Lung (tissue), 12 donors: ENCODE results near the gene RHOT2. TPM values are rescaled to one million over a fixed set of nuclear protein-coding genes. Genes with fewer than 3 reads are reported as not detected.

Experiments
- ATAC-seq: fragments of 200-7000 bp; cut with Tn5 transposase; one replicate; pipeline ENCODE4 v1.9.1; 2020; ENCODE audit warnings: moderate number of reproducible peaks; ENCODE audit not compliant: insufficient read depth, low FRiP score
- DNase-seq, 3 donors: peaks; one replicate each; pipeline ENCODE4 v3.0.0-alpha.2; 2013 to 2017
- H3K27ac ChIP-seq, 2 donors: one replicate each; pipeline ENCODE4 v1.5.1; 2013; ENCODE audit warnings: mild to moderate bottlenecking in 2 of 2, moderate library complexity in 2 of 2, control low read depth in 1 of 2, inconsistent platforms in 1 of 2, low read depth in 1 of 2, low read length in 1 of 2
- H3K27me3 ChIP-seq, 3 donors: one replicate each; pipeline ENCODE4 v1.5.1; 2013; ENCODE audit warnings: low read length in 2 of 3; ENCODE audit not compliant: control insufficient read depth in 3 of 3, insufficient read depth in 3 of 3
- H3K36me3 ChIP-seq, 4 donors: one replicate each; pipeline ENCODE4 v1.5.1; 2013; ENCODE audit warnings: low read length in 4 of 4, mild to moderate bottlenecking in 1 of 4, moderate library complexity in 1 of 4; ENCODE audit not compliant: control insufficient read depth in 4 of 4, insufficient read depth in 4 of 4
- H3K4me1 ChIP-seq, 5 donors: one replicate each; pipeline ENCODE4 v1.5.1; 2013; ENCODE audit warnings: low read length in 5 of 5, mild to moderate bottlenecking in 2 of 5, moderate library complexity in 1 of 5; ENCODE audit not compliant: control insufficient read depth in 5 of 5, insufficient read depth in 5 of 5
- H3K4me3 ChIP-seq: one replicate; pipeline ENCODE4 v1.5.1; 2013; ENCODE audit warnings: mild to moderate bottlenecking, control low read depth, moderate library complexity
- H3K9ac ChIP-seq, 2 donors: one replicate each; pipeline ENCODE4 v1.5.1; 2013; ENCODE audit warnings: low read length in 2 of 2, control low read depth in 1 of 2; ENCODE audit not compliant: insufficient read depth in 1 of 2
- H3K9me3 ChIP-seq, 4 donors: one replicate each; pipeline ENCODE4 v1.5.1; 2013; ENCODE audit warnings: low read length in 3 of 4, mild to moderate bottlenecking in 1 of 4, moderate library complexity in 1 of 4; ENCODE audit not compliant: control insufficient read depth in 4 of 4, insufficient read depth in 3 of 4
- WGBS, 2 donors: extraction: QIAGEN DNeasy Blood & Tissue Kit; methylation state at CpG; one replicate each; pipeline ENCODE4 v1.1.7; 2013; 5-methylcytosine and 5-hydroxymethylcytosine counted together
- polyA plus RNA-seq, 2 donors: library from polyadenylated mRNA; stranded (reverse); fragments of 200-250 nt; gene quantifications; one replicate each; pipeline ENCODE4 v1.2.1, GENCODE V29; 2013
- total RNA-seq, 2 donors: library from RNA; depleted of rRNA in 1 of 2; stranded (reverse); fragments of >200 nt in 1 of 2; gene quantifications; one replicate each; pipeline ENCODE4 v1.2.1, GENCODE V29; 2014 to 2021
- TF ChIP-seq, protein P1 (sequence below): IDR thresholded peaks from 2 replicates; pipeline ENCODE4 v1.5.1; 2012; ENCODE audit warnings: mild to moderate bottlenecking; ENCODE audit errors: control extremely low read depth, extremely low read depth
- donor health status: control.
- donor health status: control.
- donor health status: Bipolar disorder and iron deficiency.
- donor health status: healthy.
- donor health status: DM: yes; HTN: yes; CAD: no.

Gene RHOT2
- total and polyA plus RNA-seq, 4 donors: 40.5 to 121 (median 115) TPM

DNA sequence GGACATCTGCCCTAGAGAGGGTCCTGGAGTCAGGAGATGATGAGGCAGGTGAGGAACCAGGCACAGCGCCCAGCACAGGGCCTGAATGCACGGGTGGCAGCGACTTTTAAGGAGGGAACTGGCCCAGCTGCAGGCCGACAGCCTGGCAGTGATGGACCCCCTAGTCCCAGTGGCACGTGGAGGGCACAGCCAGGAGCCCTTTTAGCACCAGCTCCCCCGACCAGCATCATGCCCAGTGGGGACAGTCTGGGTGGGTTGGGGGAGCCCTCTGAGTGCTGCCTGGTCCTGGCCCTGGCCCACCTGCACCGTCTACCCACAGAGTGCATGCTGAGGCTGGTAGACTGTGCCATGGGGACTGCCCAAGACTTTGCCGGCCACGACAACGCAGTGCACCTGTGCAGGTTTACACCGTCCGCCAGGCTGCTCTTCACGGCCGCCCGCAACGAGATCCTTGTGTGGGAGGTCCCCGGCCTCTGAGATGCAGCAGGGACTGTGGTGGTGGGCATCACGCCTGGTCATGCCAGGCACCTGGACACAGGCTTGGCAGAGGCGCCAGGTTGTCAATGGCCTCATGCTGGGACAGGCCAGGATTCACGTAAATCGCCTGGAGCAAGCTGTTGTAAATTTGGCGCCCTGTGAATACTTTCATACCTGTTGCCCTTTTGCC is 686 bp upstream of the RHOT2 start:
- WGBS, 2 donors: 88 to 90% methylated on average over 22 of the region's 22 CpGs
- DNase-seq (no peak), ATAC-seq (no peak)
- Histone ChIP-seq H3K27me3 (no peaks in the 10 kb centered on the region), H3K36me3 (peaks cover 2 to 29% (median 12%) of the 10 kb centered on the region in 4 donors), H3K9ac (no peak overlapping the region), H3K9me3 (no peaks in the 10 kb centered on the region), H3K4me1 (peaks cover 0 to 15% (median 3%) of the 10 kb centered on the region in 5 donors), H3K4me3 (no peak overlapping the region), H3K27ac (no peak overlapping the region)
- TF ChIP-seq, protein P1, sequence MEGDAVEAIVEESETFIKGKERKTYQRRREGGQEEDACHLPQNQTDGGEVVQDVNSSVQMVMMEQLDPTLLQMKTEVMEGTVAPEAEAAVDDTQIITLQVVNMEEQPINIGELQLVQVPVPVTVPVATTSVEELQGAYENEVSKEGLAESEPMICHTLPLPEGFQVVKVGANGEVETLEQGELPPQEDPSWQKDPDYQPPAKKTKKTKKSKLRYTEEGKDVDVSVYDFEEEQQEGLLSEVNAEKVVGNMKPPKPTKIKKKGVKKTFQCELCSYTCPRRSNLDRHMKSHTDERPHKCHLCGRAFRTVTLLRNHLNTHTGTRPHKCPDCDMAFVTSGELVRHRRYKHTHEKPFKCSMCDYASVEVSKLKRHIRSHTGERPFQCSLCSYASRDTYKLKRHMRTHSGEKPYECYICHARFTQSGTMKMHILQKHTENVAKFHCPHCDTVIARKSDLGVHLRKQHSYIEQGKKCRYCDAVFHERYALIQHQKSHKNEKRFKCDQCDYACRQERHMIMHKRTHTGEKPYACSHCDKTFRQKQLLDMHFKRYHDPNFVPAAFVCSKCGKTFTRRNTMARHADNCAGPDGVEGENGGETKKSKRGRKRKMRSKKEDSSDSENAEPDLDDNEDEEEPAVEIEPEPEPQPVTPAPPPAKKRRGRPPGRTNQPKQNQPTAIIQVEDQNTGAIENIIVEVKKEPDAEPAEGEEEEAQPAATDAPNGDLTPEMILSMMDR: no peak

DNA sequence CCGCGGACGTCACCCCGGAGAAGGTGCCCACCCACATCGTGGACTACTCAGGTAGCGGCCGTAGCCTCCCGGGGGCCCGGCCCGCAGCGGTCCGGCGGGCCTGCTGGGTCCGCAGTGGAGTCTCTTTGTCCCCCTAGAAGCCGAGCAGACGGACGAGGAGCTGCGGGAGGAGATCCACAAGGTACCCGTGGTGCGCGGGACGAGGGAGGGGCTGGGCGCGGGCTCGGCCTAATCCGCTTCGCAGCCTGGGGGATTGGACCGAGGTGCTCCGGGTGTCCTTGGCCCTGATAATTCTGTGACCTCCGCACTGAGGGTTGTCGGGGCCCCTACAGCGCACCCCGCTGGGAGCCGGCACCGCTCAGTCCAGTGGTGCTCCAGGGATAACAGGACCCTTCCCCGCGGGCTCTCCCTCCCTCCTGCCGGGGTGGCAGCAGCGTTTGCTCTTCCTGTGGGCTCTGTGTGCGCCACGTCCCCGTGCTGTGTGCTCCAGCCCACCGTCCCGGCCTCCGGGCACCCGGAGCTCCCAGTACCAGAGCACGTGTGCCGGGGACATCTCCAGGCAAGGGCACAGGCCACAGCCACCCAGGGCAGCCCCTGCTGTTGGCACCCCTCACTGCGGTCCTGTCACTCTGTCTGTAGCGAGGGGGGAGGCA is 713 bp downstream of the RHOT2 start:
- 8 to 10% methylated on average over 41 to 50 of the region's 50 CpGs for WGBS, 2 donors
- peaks cover 2 to 43% (median 19%) of the 10 kb centered on the region in 4 donors for H3K36me3 ChIP-seq
- H3K27me3 ChIP-seq: no peaks in the 10 kb centered on the region
- peak overlapping the region; percentile 79 for H3K4me3 ChIP-seq
- peaks cover 0 to 15% (median 3%) of the 10 kb centered on the region in 5 donors for H3K4me1 ChIP-seq
- H3K9me3 ChIP-seq: peaks cover 0 to 4% (median 0%) of the 10 kb centered on the region in 4 donors
- peak overlapping the region; percentile 75 to 84 for H3K27ac ChIP-seq
- TF ChIP-seq, protein P1: no peak
- no peak overlapping the region for H3K9ac ChIP-seq
- DNase-seq (no peak), ATAC-seq (peak; percentile 8)

DNA sequence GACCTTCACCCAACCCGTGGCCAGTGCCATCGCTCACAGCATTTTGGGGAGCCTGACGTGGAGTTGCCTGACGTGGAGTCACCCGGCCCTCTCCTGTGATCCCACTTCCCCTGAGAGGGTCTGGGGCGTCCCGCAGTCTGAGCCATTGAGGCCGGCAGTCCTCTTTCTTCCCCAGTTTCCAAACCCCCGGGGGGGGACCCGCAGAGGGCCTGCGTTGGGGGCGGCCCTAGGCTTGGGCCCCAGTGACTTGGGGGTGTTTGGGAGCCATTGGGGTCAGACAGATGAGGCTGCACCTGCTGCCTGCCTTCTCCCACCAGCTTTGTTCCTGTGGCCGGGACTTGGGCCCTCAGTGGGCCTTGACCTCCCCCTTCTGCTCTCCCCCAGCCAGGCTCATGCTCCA is 1.7 kb downstream of the RHOT2 start:
- Histone ChIP-seq H3K27me3 (no peaks in the 10 kb centered on the region), H3K4me3 (no peak overlapping the region), H3K27ac (no peak overlapping the region), H3K9ac (no peak overlapping the region), H3K9me3 (peaks cover 0 to 4% (median 0%) of the 10 kb centered on the region in 4 donors), H3K36me3 (peaks cover 2 to 46% (median 19%) of the 10 kb centered on the region in 4 donors), H3K4me1 (peaks cover 0 to 15% (median 3%) of the 10 kb centered on the region in 5 donors)
- 94 to 96% methylated on average over 10 to 13 of the region's 13 CpGs for WGBS, 2 donors
- TF ChIP-seq, protein P1: no peak
- ATAC-seq (no peak), DNase-seq (no peak)
